GM19468 (cell line): ENCODE measurements around the gene BEST4.
"Not testable (repeated sequence)": the region's sequence is repeated elsewhere in the genome, so short reads cannot be mapped to it uniquely, and the experiment has no call there.

ENCODE experiments used
- ATAC-seq: cut with Tn5 transposase; IDR thresholded peaks from one replicate; pipeline ENCODE4 v1.9.1; 2021; ENCODE audit warnings: mild to moderate bottlenecking, moderate library complexity, moderate number of reproducible peaks; ENCODE audit not compliant: unreplicated experiment; ENCODE audit errors: extremely low read depth

Gene BEST4

DNA sequence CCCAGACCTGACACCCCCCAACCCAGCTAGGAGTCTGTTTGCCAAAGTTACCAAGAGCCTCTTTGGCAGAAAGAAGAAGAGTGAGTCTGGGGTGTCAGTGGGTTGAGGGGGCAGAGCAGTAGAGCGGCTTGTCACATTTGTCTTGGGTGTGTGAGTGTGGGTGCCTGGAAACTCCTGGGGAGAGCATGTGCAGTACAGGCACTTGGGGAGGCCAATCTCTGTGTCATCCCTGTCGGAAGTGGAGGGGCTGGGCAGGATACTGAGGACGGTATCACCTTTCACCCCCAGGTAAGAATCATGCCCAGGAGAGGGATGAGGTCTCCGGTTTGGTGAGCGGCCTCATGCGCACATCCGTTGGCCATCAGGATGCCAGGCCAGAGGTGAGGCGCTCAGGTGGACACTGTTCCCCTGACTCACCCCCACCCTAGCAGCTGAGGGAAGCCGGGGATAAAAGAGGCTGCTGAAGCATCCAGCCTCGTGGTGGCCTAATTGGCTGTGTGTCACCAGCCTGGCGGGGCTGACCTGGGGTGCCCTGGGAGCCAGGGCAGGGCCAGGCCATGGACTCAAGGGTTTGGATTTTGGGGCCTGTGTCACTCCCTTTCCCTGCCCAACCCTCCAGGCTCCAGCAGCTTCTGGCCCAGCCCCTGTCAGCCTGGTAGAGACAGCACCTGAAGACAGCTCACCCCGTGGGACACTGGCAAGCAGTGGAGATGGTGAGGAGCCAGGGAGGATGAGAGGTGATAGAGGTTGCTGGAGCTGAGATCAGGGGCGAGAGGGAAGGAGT, 15.5 kb upstream of the BEST4 start:
- ATAC-seq: no peak

DNA sequence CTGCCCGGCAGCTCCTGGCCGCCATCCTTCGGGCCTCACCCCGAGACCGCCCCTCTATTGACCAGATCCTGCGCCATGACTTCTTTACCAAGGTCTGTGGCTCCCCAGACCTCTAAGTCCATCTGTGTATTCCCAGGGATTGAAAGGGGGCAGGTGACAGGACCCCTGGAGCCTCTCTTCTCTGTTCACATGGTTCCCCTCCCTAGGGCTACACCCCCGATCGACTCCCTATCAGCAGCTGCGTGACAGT, 15.0 kb upstream of the BEST4 start:
- no peak for ATAC-seq

DNA sequence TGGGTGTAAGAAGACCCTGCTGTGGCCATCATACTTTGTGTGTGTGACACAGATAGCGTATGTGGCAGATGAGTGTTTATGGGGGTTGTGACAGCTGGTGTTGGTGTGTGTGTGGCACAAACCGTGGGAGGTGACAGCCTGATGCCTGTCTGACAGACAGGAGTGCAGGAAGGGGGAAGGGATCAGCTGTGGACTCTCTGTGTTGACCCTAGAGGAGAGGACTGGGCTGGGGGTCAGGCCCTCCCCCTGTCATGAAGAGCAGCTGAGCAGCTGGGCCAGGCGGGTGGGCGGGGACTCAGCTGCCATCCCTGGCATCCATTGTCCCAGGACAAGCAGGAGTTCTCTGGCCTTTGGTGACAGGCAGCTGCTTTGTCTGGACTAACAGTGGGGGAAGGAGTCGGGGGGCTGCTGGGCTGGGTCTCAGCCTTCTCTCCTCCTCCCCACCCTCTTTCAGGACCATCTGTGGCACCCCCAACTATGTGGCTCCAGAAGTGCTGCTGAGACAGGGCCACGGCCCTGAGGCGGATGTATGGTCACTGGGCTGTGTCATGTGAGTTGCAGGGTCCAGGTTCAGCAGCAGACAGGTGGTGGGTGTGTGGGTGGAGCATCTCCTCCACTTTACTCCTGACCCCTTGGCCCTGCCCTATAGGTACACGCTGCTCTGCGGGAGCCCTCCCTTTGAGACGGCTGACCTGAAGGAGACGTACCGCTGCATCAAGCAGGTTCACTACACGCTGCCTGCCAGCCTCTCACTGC, 14.5 kb upstream of the BEST4 start:
- no peak for ATAC-seq

DNA sequence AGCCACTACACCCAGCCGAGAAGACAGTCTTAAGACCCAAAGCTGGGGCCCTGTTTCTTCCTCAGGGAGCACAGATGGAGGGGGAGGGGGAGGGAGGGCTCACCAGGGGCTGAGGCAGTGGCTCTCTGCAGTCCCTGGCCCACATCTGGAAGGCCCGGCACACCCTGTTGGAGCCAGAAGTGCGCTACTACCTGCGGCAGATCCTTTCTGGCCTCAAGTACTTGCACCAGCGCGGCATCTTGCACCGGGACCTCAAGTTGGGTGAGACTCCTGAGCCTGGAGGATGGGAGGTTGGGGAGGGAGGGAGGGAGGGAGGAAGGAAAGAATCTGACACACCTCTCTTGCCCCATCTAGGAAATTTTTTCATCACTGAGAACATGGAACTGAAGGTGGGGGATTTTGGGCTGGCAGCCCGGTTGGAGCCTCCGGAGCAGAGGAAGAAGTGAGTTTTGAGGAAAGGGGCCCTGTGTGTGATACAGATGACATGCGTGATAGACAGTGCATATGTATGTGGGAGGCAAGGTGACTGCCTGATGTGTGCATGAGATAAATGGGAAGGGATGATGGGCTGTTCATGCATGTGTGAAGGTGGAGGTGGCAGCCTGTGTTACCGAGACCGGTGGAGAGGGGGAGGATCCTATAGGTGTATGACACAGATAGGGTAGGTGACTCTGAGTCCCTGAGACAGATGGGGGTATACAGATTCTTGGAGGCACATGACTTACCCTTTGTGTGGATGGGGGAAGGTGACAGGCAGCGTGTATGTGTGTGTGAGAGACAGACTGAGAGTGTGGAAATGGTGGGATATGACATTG, 13.7 kb upstream of the BEST4 start:
- ATAC-seq: no peak

DNA sequence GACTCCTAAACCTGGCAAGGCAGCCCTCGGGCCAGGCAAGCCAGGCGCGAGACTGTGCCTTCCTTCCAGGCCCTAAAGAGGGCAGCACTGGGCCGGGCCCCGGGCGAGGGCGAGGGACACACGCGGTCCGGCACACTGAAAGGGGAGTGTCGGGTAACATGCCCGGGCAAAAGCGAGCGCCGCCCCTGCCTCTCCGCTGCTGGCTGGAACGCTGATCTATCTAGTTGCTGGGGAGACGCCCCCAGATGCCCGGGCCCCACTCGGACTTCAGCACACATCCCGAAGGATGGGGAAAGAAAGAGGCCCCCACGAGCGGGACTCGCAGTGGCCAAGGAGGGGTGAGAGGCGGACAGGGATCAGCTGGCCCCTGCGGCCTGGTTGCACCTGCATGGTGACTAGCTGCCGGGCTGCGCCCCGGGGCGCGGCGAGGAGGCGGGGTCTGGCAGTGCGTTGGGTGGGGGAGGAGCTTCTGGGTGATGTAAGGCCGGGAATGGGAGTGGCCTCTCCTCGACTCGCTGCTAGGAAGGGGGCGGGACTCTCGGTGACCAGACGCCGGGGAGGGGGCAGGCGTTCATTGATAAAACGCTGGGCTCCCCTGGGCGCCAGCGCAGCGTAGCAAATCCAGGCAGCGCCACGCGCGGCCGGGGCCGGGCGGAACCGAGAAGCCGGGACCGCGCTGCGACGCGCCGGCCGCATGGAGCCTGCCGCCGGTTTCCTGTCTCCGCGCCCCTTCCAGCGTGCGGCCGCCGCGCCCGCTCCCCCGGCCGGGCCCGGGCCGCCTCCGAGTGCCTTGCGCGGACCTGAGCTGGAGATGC, 12.0 kb upstream of the BEST4 start, which contains the start of gene PLK3:
PLK3 (plus strand) TSS at position 608 of the 815 bp plus-strand sequence; CDS start at position 695, 87 bp downstream.
- ATAC-seq: peak; percentile 67

DNA sequence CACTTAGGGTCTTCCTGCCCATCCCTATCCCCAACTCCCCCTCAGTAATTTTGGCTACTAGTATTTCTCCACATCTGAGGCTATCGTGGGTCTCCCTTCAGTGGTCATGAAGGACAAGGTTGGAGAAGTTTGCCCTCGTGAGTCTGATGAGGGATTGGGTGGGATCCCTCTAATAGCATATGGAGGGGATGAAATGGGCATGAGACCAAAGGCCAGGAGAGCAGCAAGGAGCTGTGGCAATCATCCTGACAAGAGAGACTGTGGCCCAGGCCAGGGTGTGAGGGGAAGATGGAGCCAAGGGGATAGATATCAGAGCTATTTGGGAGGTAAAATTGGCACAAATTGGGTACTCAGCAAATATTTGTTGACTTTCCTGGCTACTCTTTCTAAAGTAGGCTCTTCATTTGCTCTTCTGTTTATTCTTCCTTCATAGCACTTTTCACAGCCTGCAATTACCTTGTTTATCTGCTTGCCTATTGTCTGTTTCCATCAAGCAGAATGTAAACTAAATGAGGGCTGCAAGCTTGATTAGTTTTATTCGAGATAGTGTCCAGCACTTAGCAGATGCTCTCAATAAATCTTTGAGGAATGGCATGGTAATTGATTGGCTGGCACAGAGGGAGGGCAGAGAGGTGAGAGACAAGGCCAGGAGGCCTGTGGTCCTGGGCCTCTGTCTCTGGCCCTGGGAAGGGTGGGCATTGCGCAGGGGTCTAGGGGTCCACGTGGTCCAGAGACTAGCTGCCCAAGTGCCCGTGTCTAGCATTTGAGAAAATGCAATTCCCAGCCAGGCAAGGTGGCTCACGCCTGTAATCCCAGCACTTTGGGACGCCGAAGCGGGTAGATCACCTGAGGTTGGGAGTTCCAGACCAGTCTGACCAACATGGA, 10.8 kb upstream of the BEST4 start:
- ATAC-seq: no peak

DNA sequence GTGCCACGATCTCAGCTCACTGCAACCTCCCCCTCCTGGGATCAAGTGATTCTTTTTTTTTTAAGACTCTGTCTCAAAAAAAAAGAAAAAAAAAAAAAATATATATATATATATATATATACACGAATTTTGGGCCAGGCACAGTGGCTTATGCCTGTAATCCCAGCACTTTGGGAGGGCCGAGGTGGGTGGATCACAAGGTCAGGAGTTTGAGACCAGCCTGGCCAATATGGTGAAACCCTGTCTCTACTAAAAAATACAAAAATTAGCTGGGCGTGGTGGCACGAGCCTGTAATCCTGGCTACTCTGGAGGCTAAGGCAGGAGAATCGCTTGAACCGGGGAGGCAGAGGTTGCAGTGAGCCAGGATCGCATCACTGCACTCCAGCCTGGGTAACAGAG, 9.9 kb upstream of the BEST4 start:
- not testable (repeated sequence) for ATAC-seq

DNA sequence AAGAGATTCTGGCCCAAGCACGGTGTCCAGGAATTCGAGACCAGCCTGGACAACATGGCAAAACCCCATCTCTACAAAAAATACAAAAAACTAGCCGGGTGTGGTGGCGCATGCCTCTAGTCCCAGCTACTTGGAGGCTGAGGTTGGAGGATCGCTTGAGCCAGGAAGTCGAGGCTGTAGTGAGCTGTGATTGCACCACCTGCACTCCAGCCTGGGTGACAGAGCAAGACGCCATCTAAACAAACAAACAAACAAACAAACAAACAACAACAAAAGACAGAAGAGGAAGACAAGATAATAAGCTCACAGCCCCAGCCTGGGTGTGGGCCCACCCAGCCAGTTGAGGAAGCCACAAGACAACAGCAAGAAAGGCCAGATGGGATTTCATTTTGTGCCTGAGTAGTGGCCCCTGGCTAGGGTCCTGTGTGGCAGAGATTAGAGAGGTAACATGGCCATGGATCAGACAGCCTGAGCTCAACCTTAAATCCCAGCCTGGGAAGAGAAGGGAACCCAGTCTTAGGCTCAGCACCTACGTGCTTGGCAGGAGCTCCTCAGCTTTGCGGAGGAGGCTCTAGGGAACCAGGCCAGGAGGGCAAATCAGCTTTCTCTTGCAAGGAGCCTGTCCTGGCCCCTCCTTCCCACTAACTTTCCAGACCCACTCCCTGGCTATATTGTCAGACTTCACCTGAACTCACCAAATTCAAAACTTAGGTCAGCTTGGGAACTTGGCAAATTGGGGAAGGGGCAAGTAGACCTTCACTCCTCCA, 4.9 kb upstream of the BEST4 start:
- no peak for ATAC-seq

DNA sequence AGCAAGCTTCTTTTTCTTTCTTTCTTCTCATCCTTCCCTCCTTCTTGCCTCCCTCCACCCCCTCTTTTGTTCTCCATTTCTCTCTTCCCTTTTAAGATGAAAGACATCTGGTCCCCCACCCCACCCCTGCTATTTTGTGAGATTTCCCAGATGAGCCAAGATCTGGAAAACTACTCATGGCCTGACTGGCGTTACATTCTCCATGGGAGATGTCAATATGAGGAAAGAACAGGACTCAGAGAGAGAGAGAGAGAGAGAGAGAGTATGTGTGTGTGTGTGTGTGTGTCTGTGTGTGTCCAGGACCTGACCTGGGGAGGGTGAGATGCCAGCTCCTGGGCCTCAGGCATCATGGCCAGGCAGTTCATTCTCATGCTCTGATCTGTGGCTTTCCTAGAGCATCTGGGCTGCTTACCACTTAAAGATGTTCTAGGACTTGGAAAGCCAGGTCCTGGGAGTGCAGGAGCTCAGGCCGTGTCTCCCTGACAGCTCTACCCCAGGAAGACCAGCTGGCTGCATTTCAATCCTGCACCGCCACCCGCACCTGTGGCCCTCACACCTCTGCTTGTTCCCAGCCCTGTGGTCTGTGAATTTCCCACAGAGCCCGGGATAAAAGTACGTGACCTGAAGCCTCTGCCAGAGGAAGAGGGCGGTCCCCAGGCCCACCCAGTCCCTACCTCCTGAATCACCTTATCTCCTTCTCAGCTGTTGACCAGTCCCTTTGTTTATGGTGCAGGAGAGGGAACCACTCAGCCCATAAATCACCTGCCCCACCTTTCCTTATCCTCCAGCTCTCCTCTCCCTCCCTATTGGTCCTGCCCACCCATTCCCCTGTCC, 3.2 kb upstream of the BEST4 start:
- no peak for ATAC-seq

DNA sequence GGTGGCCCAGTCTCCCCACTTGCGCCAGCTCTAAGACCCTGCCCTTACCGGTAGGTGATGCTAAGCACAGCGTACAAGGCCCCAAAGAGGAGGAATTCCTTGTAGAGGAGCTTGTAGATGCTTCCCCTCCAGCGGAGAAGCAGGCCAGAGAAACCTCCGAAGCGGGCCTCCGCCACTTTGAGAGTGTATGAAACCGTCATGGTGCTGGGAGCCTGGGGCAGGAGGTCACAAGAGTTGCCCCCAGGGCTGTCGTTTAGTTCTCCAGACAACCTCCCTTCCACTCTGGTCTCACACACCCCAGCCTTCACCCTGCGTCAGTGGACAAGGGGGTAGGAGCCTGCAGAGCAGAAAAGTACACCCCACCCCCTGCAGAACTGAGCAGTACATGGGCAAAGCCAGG, 464 bp downstream of the BEST4 start:
- no peak for ATAC-seq

DNA sequence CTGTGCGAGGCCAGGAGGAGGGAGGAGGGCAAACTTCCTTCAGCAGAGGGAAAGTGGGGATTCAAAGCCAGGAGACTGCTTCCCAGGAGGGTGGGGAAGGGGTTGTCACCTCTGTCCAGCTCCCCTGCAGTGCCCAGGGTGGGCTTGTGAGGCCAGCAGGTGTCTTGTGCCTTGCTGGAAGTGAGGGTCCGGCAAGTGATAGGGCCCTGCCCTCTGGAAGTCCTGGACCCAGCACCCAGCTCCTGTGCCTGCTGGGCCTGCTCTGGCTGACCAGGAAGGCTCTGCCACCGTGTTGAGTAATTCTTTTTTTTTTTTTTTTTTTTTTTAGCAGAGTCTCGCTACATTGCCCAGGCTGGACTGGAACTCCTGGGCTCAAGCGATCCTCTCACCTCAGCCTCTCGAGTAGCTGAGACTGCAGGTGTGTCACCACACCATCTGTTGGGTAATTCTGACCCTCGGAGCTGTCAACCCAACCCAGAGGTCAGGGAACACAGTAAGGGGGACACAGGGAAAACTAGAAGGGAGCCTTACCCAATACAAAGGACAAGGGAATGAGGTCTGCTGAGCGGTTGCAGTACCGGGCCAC, 1.0 kb downstream of the BEST4 start:
- ATAC-seq: no peak

DNA sequence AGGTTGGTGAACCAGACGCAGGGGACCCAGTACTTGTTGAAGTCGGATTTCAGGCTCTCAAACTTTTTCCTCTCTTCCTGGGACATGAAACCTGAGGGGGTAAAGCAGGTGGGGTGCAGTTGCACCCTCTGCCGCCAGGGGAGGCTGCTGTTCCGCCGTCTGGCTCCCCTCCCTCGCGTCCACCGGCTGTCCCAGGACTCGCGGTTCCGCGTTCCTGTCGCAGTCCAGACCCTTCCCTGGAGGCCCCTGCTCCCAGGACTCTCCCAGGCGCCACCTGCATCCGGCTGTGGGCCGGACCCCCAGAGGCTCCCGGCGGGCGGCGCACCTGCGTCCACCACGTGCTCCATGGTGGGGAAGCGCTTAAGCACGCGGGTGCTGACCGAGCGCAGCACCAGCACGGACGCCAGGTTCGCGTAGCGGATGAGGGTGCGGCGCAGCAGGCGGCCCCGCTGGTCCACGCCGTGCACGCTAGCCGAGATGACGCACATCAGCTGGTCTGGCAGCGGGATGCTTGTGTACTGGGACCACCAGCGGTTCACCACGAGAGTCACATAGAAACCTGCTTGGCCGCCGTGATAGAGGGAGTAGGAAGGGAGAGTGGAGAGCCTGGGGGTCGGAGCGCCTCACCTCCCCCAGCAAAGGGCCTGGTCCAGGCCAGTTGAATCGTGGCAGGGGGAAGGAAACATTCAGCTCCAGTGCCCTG, 1.7 kb downstream of the BEST4 start:
- ATAC-seq: no peak

DNA sequence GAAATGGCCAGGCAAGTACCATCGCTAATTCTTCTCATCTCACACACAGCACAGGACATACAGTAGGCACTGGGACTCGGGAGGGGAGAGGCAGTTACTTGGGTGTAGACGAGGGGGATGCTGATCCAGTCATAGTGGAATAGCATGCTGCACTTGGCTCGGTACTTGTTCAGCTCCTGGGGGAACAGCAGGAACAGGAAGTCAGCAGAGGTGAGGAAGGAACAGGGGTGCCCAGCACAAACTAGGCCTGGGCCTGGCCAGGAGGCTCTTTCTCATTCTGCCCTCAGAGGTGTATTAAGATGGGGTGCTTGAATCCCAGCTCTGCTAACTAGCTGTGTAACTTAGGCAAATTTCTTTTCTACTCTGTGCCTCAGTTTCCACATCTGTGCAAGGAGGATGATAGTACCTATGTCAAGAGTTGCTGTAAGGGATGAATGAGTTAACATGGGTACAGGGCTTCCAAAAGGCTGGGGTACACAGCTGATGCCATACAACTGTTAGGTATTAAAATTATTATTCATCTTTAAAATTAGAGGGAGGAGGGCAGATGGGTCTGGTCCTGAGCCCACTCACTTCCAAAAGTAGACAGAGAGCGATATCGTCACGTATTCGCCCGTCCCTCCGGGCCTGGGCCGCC, 2.4 kb downstream of the BEST4 start:
- ATAC-seq: no peak

DNA sequence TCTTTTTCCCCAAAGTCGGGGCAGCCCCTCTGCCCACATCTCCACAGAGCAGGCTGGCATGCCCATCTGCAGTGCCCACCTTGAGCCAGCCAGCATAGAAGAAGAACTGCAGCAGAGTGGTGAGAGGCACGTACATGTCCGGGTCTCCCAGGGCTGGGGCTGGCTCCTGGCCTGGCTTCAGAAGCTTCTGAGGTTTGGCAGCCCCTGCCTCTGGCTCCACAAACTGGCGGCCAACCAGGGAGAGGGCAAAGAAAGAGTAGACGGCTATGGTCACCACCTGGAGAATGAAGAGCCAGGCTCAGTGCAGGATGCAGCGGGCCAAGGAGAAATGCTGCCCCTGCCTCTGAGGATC, 3.0 kb downstream of the BEST4 start:
- ATAC-seq: no peak

DNA sequence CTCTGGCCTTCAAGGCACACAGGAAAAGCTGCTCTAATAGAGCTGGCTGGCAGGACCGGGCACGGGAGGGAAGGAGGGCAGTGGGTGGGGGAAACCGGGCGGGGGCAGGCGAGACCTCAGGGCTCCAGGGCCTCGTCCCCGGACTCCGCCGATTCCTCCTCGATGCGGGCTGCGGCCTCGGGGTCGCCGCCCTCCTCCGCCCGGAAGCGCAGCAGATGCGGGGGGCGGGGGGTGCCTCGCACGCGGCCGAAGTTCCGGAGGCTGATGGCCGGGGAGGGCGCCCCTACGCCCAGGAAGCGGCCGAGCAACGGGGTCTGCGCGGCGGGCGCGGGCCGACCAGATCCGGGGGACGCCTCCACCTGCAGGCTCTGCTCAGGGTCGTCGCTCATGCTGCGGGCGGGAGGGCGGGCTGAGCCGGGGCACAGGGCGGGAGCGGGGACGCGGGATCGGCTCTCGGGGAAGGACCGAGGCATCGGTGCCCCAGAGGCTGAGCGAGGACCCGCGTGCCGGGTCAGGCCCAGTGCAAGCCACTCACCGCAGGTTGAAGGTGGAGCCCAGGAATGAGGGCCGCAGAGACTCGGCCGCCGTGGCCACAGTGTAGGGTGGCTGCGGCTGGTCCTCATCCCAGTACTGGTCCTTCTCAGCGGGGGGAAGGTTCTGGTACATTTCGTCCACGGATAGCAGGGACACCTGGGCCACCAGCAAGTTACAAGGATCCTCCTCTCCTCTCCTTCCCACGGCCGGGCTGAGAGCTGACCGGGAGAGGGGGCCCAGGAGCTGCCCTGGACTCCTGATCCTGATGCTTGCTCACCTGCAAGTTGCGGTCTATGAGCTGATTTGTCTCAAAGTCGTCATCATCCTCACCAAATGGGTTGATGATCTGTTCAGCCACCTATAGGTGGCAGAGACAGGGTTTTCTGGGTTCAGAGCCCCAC, 3.6 kb downstream of the BEST4 start:
- no peak for ATAC-seq
